LHCN-M2 (cell line): ENCODE measurements around the gene SPC24. TPM values are rescaled to one million over a fixed set of nuclear protein-coding genes. Genes with fewer than 3 reads are reported as not detected.
"Not testable (repeated sequence)": the region's sequence is repeated elsewhere in the genome, so short reads cannot be mapped to it uniquely, and the experiment has no call there.

Source experiments
- DNase-seq: peaks from one replicate; pipeline ENCODE4 v3.0.0-alpha.2; 2012; ENCODE audit warnings: low read depth
- total RNA-seq: library from RNA; depleted of rRNA; stranded (reverse); fragments of >200 nt; gene quantifications from 2 replicates; pipeline ENCODE4 v1.2.3, GENCODE V29; 2014

Gene SPC24
- total RNA-seq, 1 experiment from 2014 or later, result 105 TPM

GRCh38 chr19:11166281-11167142 is 10.9 kb upstream of the SPC24 start:
- DNase-seq, result no peak

- no peak for DNase-seq
These were observed 10.0 kb upstream of the SPC24 start for GRCh38 chr19:11165486-11166030.

GRCh38 chr19:11164879-11165406 is 9.4 kb upstream of the SPC24 start:
- DNase-seq, result no peak

- no peak for DNase-seq
These were observed 8.7 kb upstream of the SPC24 start for GRCh38 chr19:11164296-11164695.

GRCh38 chr19:11160440-11160768 is 4.8 kb upstream of the SPC24 start:
- not testable (repeated sequence) for DNase-seq

- DNase-seq, result no peak
These were observed 4.2 kb upstream of the SPC24 start for GRCh38 chr19:11159598-11160439.

- DNase-seq, result no peak
These were observed 917 bp downstream of the SPC24 start for GRCh38 chr19:11154683-11155047.

- DNase-seq, result peak; percentile 75
These were observed 3.1 kb downstream of the SPC24 start for GRCh38 chr19:11152318-11153062.

- no peak for DNase-seq
These were observed 4.4 kb downstream of the SPC24 start for GRCh38 chr19:11151181-11151580.

- no peak for DNase-seq
These were observed 7.6 kb downstream of the SPC24 start for GRCh38 chr19:11148001-11148400.

GRCh38 chr19:11145536-11145924 is 10.1 kb downstream of the SPC24 start:
- DNase-seq, result no peak

- peak; percentile 95 for DNase-seq
These were observed 12.9 kb downstream of the SPC24 start for GRCh38 chr19:11142528-11143171.

- no peak for DNase-seq
These were observed 13.6 kb downstream of the SPC24 start for GRCh38 chr19:11141937-11142527.

- no peak for DNase-seq
These were observed 14.7 kb downstream of the SPC24 start for GRCh38 chr19:11140896-11141295.

GRCh38 chr19:11140023-11140538 is 15.5 kb downstream of the SPC24 start:
- not testable (repeated sequence) for DNase-seq

- peak; percentile 93 for DNase-seq
These were observed 16.8 kb downstream of the SPC24 start for GRCh38 chr19:11138601-11139300.

- DNase-seq, result peak; percentile 91
These were observed 17.8 kb downstream of the SPC24 start for GRCh38 chr19:11137542-11138384.

GRCh38 chr19:11136400-11137101 is 19.0 kb downstream of the SPC24 start:
- no peak for DNase-seq
